ENCODE results near the gene PTP4A1.

DNA sequence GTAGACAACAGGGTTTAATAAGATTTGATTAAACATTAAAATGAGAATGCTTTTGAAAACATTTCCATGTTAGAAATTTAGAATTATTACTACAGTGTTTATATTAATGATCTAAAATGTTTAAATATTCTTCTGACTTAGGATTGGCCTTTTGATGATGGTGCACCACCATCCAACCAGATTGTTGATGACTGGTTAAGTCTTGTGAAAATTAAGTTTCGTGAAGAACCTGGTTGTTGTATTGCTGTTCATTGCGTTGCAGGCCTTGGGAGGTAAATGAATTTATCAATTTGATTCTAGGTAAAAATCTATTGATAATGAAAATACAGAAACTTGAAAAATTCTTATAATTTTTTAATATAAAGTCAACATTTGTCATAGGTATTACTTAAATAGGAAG, 6.5 kb downstream of the PTP4A1 start:
- TF ChIP-seq, protein P1, sequence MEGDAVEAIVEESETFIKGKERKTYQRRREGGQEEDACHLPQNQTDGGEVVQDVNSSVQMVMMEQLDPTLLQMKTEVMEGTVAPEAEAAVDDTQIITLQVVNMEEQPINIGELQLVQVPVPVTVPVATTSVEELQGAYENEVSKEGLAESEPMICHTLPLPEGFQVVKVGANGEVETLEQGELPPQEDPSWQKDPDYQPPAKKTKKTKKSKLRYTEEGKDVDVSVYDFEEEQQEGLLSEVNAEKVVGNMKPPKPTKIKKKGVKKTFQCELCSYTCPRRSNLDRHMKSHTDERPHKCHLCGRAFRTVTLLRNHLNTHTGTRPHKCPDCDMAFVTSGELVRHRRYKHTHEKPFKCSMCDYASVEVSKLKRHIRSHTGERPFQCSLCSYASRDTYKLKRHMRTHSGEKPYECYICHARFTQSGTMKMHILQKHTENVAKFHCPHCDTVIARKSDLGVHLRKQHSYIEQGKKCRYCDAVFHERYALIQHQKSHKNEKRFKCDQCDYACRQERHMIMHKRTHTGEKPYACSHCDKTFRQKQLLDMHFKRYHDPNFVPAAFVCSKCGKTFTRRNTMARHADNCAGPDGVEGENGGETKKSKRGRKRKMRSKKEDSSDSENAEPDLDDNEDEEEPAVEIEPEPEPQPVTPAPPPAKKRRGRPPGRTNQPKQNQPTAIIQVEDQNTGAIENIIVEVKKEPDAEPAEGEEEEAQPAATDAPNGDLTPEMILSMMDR (conservative IDR thresholded peaks at IDR 0.05 in 1 of 2, IDR thresholded peaks at IDR 0.05 in 1 of 2; ENCODE audit: low read depth in 1 of 2, low read length in 2 of 2) = no peak
- TF ChIP-seq EZH2 (IDR thresholded peaks at IDR 0.05; ENCODE audit: low read length, missing control alignments) = no peak
